ENCODE measurements around the gene TLE4.
"Not testable (repeated sequence)": the region's sequence is repeated elsewhere in the genome, so short reads cannot be mapped to it uniquely, and the experiment has no call there.

Gene TLE4

GRCh38 chr9:79571309-79572031 lies at the start of gene TLE4:
Gene TLE4, plus strand, starts transcription at chr9:79571965. Its CDS starts 826 bp downstream, at chr9:79572791.
- DNase-seq (ENCODE audit: low spot score), result peak; percentile 100

GRCh38 chr9:79522793-79523192 lies 49.0 kb upstream of the TLE4 start:
- DNase-seq (ENCODE audit: low spot score), result no peak

- no peak for DNase-seq (ENCODE audit: low spot score)
Measured at GRCh38 chr9:79524266-79524665, 47.5 kb upstream of the TLE4 start.

- no peak for DNase-seq (ENCODE audit: low spot score)
Measured at GRCh38 chr9:79526149-79526672, 45.6 kb upstream of the TLE4 start.

- no peak for DNase-seq (ENCODE audit: low spot score)
Measured at GRCh38 chr9:79535534-79535933, 36.2 kb upstream of the TLE4 start.

- no peak for DNase-seq (ENCODE audit: low spot score)
Measured at GRCh38 chr9:79537838-79538237, 33.9 kb upstream of the TLE4 start.

- DNase-seq (ENCODE audit: low spot score), result no peak
Measured at GRCh38 chr9:79542735-79543620, 28.8 kb upstream of the TLE4 start.

GRCh38 chr9:79544375-79544774 lies 27.4 kb upstream of the TLE4 start:
- not testable (repeated sequence) for DNase-seq (ENCODE audit: low spot score)

GRCh38 chr9:79551586-79551985 lies 20.2 kb upstream of the TLE4 start:
- no peak for DNase-seq (ENCODE audit: low spot score)

- DNase-seq (ENCODE audit: low spot score), result no peak
Measured at GRCh38 chr9:79551994-79552393, 19.8 kb upstream of the TLE4 start.

- no peak for DNase-seq (ENCODE audit: low spot score)
Measured at GRCh38 chr9:79555474-79556089, 16.2 kb upstream of the TLE4 start.

- peak; percentile 92 for DNase-seq (ENCODE audit: low spot score)
Measured at GRCh38 chr9:79559495-79560181, 12.1 kb upstream of the TLE4 start.

- DNase-seq (ENCODE audit: low spot score), result no peak
Measured at GRCh38 chr9:79562749-79563386, 8.9 kb upstream of the TLE4 start.

- DNase-seq (ENCODE audit: low spot score), result no peak
Measured at GRCh38 chr9:79564105-79564504, 7.7 kb upstream of the TLE4 start.

- no peak for DNase-seq (ENCODE audit: low spot score)
Measured at GRCh38 chr9:79565245-79565644, 6.5 kb upstream of the TLE4 start.

- DNase-seq (ENCODE audit: low spot score), result no peak
Measured at GRCh38 chr9:79567671-79568098, 4.1 kb upstream of the TLE4 start.

- DNase-seq (ENCODE audit: low spot score), result no peak
Measured at GRCh38 chr9:79568337-79569101, 3.2 kb upstream of the TLE4 start.

GRCh38 chr9:79569814-79570447 lies 1.8 kb upstream of the TLE4 start:
- DNase-seq (ENCODE audit: low spot score), result no peak

- no peak for DNase-seq (ENCODE audit: low spot score)
Measured at GRCh38 chr9:79570448-79571308, 1.1 kb upstream of the TLE4 start.
